Common myeloid progenitor, CD34-positive (primary cell): Measurements from ENCODE around the gene UBR4.

Source experiments
- CTCF ChIA-PET: fragments of 350-600 bp; sonication (Branson Sonifier 250); formaldehyde crosslinking; loops from one replicate; lab custom pipeline; 2021; ENCODE audit warnings: antibody characterized with exemption; lab: Charles Lee
- POLR2A ChIA-PET: fragments of 350-600 bp; sonication (Branson Sonifier 250); formaldehyde crosslinking; loops from one replicate; lab custom pipeline; 2021; ENCODE audit warnings: antibody characterized with exemption; lab: Charles Lee
- DNase-seq, 3 donors: peaks; one replicate each; pipeline versions ENCODE4 v3.0.0 to v3.0.0-alpha.2; 2013
- H3K27ac ChIP-seq, 2 experiments: 1 replicate in 1 of 2; 2 replicates in 1 of 2; pipeline ENCODE4 v1.7.0; 2013; ENCODE audit warnings: inconsistent platforms in 2 of 2, low read length in 2 of 2, mild to moderate bottlenecking in 2 of 2, low read depth in 1 of 2, moderate library complexity in 1 of 2; ENCODE audit not compliant: severe bottlenecking in 2 of 2, insufficient read depth in 1 of 2, poor library complexity in 1 of 2
- H3K27me3 ChIP-seq, 5 experiments: replicated peaks in 2 of 5; 1 replicate in 3 of 5; 2 replicates in 2 of 5; pipeline versions ENCODE4 v1.6.1 to v1.7.0; 2013; ENCODE audit warnings: low read length in 4 of 5, mild to moderate bottlenecking in 2 of 5, moderate library complexity in 2 of 5, inconsistent platforms in 1 of 5; ENCODE audit not compliant: insufficient read depth in 5 of 5, control insufficient read depth in 4 of 5
- H3K36me3 ChIP-seq, 4 experiments: 1 replicate in 2 of 4; 2 replicates in 2 of 4; pipeline versions ENCODE4 v1.6.1 to v1.7.0; 2013; ENCODE audit warnings: low read length in 3 of 4, control low read depth in 1 of 4, mild to moderate bottlenecking in 1 of 4; ENCODE audit not compliant: control insufficient read depth in 4 of 4, insufficient read depth in 4 of 4
- H3K4me1 ChIP-seq, 4 experiments: 1 replicate in 3 of 4; 2 replicates in 1 of 4; pipeline versions ENCODE4 v1.6.1 to v1.7.1; 2013; ENCODE audit warnings: low read length in 3 of 4, mild to moderate bottlenecking in 3 of 4, control low read depth in 1 of 4, inconsistent platforms in 1 of 4, moderate library complexity in 1 of 4; ENCODE audit not compliant: control insufficient read depth in 4 of 4, insufficient read depth in 4 of 4; ENCODE audit errors: control extremely low read depth in 1 of 4
- H3K4me3 ChIP-seq, 7 experiments: 1 replicate in 4 of 7; 2 replicates in 3 of 7; pipeline versions ENCODE4 v1.5.1 to v1.7.0; 2013; ENCODE audit warnings: mild to moderate bottlenecking in 7 of 7, low read length in 6 of 7, moderate library complexity in 6 of 7, inconsistent platforms in 2 of 7, low read depth in 2 of 7, control low read depth in 1 of 7; ENCODE audit not compliant: insufficient read depth in 4 of 7, control insufficient read depth in 1 of 7; ENCODE audit errors: extremely low read depth in 1 of 7
- H3K9me3 ChIP-seq, 5 experiments: 1 replicate in 4 of 5; 2 replicates in 1 of 5; pipeline versions ENCODE4 v1.6.1 to v1.7.1; 2013; ENCODE audit warnings: low read length in 4 of 5, mild to moderate bottlenecking in 2 of 5, inconsistent platforms in 1 of 5, low read depth in 1 of 5, moderate library complexity in 1 of 5; ENCODE audit not compliant: control insufficient read depth in 4 of 5, insufficient read depth in 2 of 5; ENCODE audit errors: control extremely low read depth in 1 of 5
- WGBS: methylation state at CpG from one replicate; pipeline ENCODE4 v1.1.5; 2013; ENCODE audit not compliant: insufficient coverage; 5-methylcytosine and 5-hydroxymethylcytosine counted together

Gene UBR4

DNA sequence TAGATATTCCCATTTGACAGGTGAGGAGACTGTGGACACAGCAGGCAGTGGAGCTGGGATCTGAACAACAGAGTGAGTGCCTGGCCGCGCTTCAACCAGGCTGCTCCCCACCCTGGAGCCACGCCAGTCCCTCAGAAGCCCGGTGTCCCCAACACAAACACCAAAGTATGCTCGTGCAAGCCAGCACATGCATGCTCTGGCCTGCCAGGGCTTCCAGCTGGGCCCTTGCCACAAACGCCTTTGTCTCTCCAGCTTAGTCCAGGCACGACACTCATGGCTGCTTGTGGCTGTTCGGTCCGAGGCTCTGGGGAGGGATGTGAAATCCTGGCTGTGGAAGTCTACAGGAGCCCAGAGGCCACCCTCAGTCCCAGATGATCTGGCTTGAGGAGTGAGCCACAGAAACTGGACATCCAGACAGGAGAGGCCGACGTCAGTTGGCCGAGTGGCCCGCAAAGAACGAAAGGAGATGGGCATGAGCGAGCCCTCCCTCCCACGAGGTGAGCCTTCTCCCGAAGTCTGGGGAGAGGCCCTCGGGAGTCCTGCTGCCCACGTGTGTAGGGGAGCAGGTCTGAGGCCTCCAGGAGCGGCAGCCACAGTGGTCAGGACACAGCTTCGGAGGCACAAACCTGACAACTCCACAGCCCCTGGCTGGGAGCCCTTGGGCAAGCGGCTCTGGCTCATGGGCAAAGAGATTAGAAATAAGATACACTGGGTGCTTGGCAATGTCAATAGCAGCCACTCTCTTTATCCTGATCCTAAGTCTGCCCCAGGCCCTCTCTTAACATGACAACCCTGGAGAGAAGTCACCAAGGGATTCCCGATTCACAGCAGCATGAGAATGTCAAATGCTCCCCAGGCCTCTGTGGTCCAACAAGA is 136.5 kb downstream of the UBR4 start:
- Histone ChIP-seq H3K4me1 (peaks cover 0 to 4% (median 2%) of the 10 kb centered on the region in 4 experiments), H3K27me3 (no peaks in the 10 kb centered on the region), H3K9me3 (no peaks in the 10 kb centered on the region), H3K27ac (no peak overlapping the region), H3K36me3 (peaks cover 12 to 60% (median 49%) of the 10 kb centered on the region in 4 experiments), H3K4me3 (no peak overlapping the region)
- ChIA-PET CTCF (interaction anchor here (0.7 to 1.4 kb wide), 4 partner anchors 17 to 190 kb away, joined by 3 to 5 read pairs (median 3); no protein-coding TSS in a partner anchor), POLR2A (no interaction called here)
- 97% methylated on average over 23 of the region's 23 CpGs for WGBS
- DNase-seq, result no peak

DNA sequence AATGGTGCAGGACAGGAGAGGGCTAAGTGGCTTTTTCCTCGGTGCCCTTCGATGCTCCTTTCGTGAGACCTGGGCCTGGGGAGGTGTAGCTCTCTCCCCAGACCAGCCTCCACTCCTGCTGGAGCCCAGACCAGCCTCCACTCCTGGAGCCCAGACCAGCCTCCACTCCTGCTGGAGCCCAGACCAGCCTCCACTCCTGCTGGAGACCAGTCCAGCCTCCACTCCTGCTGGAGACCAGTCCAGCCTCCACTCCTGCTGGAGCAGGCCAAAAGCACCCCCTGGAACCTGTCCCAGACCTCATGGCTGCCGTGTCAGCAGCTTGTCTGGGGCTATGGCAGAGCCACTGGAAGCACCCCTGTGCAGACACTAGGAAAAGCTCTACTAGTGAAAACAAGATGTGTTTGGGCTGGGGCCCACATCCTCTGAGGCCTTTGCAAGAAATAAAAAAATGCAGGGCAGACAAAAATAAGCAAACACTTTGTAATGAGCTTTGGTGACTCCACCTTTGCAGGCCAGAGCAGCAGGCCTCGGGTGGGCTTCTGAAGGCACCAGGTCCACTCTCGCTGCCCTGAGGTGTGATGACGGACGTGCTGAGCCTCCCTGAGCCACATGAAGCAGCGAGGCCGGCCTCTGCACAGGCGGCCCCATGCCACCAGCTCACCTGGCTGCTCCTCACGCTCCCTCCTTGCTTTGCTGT is 137.6 kb downstream of the UBR4 start:
- DNase-seq, result no peak
- peaks cover 0 to 5% (median 2%) of the 10 kb centered on the region in 4 experiments for H3K4me1 ChIP-seq
- H3K27ac ChIP-seq, result no peak overlapping the region
- no peak overlapping the region for H3K4me3 ChIP-seq
- H3K27me3 ChIP-seq, result no peaks in the 10 kb centered on the region
- 90% methylated on average over 11 of the region's 12 CpGs for WGBS
- peaks cover 9 to 49% (median 40%) of the 10 kb centered on the region in 4 experiments for H3K36me3 ChIP-seq
- ChIA-PET CTCF (interaction anchor here (1.2 kb wide), 1 partner anchor 189 kb away, joined by 3 read pairs; no protein-coding TSS in a partner anchor), POLR2A (no interaction called here)
- no peaks in the 10 kb centered on the region for H3K9me3 ChIP-seq

DNA sequence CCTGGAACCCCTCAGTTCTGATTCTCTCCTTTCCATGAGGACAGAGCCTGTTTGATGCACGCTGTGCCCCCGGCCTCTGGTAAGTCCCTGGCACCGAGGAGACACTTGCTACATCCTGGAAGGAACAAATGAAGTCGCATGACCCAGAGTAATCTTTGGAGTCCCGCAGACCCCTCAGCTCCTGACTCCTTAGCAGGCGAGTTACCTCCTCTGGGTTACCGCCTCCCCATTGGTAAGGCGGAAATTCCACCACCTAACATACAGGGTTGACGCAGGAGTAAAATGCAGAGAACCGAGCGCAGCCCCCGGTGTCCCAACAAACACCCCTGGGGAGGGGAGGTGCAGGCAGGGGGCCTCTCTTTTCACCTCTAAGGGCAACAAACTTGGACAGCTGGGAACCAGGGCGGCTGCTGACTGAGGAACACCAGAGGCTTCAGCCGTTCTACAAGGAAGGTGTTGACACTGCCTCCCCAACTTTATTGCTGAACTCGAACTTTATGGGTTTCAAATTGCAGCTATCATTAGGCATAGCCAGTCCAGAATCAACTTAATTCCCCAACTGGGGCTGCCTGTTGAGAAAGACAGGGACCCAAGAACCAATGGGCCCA is 138.3 kb downstream of the UBR4 start:
- CTCF ChIA-PET, result interaction anchor here (1.6 kb wide), 1 partner anchor 18 kb away, joined by 3 read pairs; no protein-coding TSS in a partner anchor
- Histone ChIP-seq H3K27me3 (peaks cover 0 to 4% (median 0%) of the 10 kb centered on the region in 5 experiments), H3K4me3 (no peak overlapping the region), H3K9me3 (no peaks in the 10 kb centered on the region), H3K4me1 (peaks cover 0 to 5% (median 2%) of the 10 kb centered on the region in 4 experiments), H3K27ac (no peak overlapping the region), H3K36me3 (peaks cover 7 to 43% (median 37%) of the 10 kb centered on the region in 4 experiments)
- 76% methylated on average over 12 of the region's 15 CpGs for whole genome bisulfite sequencing
- POLR2A ChIA-PET, result no interaction called here
- no peak for DNase-seq

DNA sequence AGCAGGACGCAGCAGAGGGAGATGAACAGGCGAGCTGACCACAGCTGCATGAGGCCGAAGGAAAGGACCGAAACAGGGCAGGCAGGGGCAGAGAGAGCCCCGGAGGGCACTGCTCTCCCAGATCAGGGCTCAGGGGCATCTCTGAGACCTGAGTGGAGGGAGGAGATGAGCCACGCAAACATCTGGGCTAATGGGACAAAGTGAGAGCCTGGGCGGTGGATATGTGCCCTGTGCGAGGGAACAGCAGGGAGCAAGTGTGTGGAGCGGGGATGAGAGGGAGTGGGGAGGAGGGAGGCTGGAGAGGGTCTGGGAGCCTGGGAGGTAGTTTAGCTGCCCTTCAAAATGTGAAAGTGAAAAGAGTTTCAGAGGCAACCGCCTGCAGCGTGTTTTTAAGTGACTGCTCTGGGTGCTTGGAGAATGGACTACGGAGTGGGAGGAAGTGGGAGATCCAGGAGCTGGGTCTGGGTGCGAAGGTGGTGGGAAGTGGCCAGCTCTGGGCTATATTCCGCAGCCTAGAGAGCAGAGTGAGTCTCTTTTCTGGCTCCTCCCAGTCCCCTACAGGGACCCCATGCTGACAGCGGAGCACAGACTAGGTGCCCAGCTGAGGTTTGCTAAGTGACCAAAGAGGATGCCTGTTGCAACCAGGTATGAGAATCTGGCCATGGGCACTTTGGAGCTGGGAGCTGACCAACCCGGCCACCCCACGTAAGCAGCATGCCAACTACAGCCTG is 139.0 kb downstream of the UBR4 start:
- Histone ChIP-seq H3K27me3 (peaks cover 0 to 4% (median 0%) of the 10 kb centered on the region in 5 experiments), H3K27ac (no peak overlapping the region), H3K36me3 (peaks cover 2 to 36% (median 31%) of the 10 kb centered on the region in 4 experiments), H3K4me3 (peak overlapping the region in 1 of 7 experiments; percentile 51), H3K9me3 (no peaks in the 10 kb centered on the region), H3K4me1 (peaks cover 0 to 5% (median 2%) of the 10 kb centered on the region in 4 experiments)
- CTCF ChIA-PET, result interaction anchor here (1.6 kb wide), 1 partner anchor 19 kb away, joined by 3 read pairs; no protein-coding TSS in a partner anchor
- 84% methylated on average over 15 of the region's 17 CpGs for WGBS
- POLR2A ChIA-PET, result no interaction called here
- DNase-seq, result no peak

DNA sequence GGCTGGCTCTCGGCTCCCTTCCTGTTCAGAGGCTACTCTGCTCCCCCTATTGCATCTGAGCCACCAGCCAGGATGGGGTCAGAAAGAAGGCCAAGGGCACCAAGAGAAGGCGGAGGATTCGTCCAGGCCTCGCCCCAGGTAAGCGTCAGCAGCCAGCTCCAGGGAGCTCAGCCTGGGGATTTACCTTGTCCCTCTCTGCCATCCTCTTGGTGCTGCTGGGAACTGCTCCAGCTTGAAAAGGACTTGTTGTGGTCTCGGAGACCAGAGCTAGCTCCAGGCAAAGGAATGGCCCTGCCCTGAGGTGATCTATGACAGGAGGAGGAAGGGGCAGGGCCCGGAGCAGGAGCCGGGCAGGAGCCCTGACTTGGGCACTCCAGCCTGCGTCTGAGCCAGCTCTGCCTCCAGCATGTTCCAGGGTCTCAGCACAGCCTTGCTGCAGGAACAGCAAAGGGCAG is 139.8 kb downstream of the UBR4 start:
- Histone ChIP-seq H3K27me3 (peaks cover 0 to 4% (median 0%) of the 10 kb centered on the region in 5 experiments), H3K36me3 (peaks cover 0 to 28% (median 23%) of the 10 kb centered on the region in 4 experiments), H3K4me3 (no peak overlapping the region), H3K4me1 (peaks cover 0 to 5% (median 2%) of the 10 kb centered on the region in 4 experiments), H3K9me3 (no peaks in the 10 kb centered on the region), H3K27ac (no peak overlapping the region)
- no peak for DNase-seq
- WGBS, result 70% methylated on average over 8 of the region's 9 CpGs
- CTCF ChIA-PET, result interaction anchor here (0.6 to 1.6 kb wide), 3 partner anchors 20 to 751 kb away, joined by 3 read pairs; no protein-coding TSS in a partner anchor
- POLR2A ChIA-PET, result no interaction called here

DNA sequence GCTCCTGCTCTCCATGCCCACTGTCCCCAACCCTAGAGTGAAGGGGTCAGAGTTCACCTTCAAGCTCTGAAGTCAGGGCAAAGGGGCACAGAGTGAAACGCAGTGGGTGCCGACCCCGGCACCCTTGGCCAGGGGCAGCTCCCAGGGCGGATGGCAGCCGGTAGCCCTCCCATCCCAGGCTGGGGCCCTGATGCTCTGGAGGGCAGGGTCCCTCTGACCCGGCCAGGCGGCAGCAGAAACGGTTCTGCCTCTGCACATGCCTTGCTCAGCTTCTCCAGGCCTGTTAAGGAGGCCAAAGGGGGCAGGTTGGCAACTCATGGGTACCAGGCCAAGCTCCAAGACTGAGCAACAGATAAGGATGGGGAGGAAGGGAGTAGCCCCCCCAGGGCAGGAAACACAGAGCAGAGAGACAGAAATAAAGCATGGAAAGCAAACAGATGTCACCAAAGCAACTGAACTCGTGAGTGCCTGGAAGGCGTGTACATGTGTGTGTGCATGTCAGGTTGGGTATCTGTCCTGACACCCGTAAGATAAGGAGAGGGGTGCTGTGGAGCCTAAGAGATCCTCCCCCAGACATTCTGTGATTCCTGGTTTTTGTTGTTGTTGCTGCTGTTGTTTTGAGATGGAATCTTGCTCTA is 141.3 kb downstream of the UBR4 start:
- H3K36me3 ChIP-seq, result peaks cover 0 to 13% (median 10%) of the 10 kb centered on the region in 4 experiments
- DNase-seq, result peak in 2 of 3 donors; percentile 41 to 67
- no peaks in the 10 kb centered on the region for H3K9me3 ChIP-seq
- 81% methylated on average over 8 of the region's 11 CpGs for whole genome bisulfite sequencing
- H3K4me1 ChIP-seq, result peaks cover 0 to 5% (median 2%) of the 10 kb centered on the region in 4 experiments
- ChIA-PET CTCF (interaction anchor here (1.3 to 1.5 kb wide), 2 partner anchors 156 to 160 kb away, joined by 3 to 4 read pairs; no protein-coding TSS in a partner anchor), POLR2A (no interaction called here)
- peaks cover 0 to 4% (median 0%) of the 10 kb centered on the region in 5 experiments for H3K27me3 ChIP-seq
- no peak overlapping the region for H3K4me3 ChIP-seq
- no peak overlapping the region for H3K27ac ChIP-seq
